HG02870 (cell line): Measurements from ENCODE around the gene U2SURP.

Experiments used
- ATAC-seq: cut with Tn5 transposase; IDR thresholded peaks from one replicate; pipeline ENCODE4 v1.9.1; 2021; ENCODE audit warnings: mild to moderate bottlenecking, moderate library complexity; ENCODE audit not compliant: unreplicated experiment

The U2SURP gene

DNA sequence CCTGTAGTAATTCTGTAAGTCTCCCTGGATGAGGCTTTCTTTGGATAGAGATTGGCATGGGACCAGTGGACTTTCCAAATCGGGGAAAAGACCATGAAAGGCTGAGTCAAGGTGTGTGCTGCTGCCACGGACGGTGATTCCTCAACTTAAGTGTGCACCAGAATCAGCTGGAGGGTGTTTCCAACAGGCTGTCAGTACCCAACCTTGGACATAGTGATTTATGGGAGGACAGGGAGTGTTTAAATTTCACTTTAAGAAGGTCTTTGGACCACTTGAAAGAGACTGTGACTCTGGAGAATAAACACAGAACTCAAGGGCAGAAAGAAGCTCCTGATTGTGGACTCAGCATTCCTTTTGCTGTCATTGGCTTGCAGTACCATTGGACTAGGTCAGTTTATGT is 97.8 kb downstream of the U2SURP start:
- no peak for ATAC-seq

DNA sequence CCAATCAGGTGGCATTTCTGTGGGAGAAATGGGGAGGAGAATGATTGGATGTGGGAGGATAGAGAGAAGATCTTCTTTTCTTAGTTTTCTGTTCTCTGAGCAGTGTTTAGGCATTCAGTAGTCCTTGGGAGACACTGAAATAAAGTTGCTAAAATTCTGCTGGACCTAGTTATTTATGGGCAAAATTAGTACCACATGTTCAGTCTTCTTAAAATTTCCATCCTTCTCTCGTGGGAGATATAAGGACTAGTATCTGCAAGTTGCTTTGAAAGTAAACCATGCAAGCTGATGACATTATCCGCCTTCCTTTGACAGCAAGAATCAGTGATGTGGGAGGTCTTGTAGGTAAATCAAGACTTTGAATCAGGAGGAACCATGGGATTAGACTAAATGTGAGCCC is 98.3 kb downstream of the U2SURP start:
- ATAC-seq, result no peak

DNA sequence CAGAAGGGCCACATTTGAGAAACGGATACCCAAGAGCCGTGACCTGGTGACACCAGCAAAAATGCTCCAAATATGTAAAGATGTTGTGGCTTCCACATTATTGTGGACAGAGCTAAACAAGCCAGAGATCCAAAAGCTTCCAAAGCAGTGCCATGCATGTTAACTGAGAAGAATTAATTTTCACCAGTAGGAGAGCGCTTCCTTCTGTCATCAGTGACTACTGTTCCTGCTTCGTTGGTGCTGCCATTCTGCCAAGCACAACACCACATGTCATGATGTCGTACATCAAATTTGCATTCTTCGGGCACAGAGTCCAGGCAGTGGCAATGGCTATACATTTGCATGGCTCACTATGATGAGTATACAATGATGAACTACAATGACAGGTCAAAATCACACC is 99.1 kb downstream of the U2SURP start:
- ATAC-seq, result no peak

DNA sequence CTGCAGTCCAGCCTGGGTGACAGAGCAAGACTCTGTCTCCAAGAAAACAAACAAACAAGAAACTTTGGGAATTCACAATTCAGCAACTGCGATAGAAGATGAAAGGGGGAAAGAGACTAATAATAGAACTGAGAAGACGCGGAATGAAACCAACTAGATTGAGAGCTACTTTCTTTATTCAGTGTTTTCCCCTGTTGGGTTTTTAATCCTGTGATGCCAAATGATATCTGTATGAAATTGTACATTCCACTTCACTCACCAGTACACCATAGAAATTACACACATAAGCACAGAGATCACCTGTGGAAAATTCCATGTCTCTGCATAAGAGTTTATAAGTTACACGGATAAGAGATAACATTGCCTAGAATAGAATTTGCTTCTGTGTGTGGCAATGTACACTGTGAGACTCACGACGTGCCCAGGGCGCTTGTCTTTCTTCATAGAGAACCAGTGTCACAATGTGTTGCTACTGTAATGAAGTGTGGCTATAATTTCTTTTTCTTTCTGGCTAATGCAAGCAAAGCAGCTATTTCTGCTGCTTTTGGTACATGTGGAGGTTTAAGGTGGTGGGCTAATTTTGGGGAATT is 100.5 kb downstream of the U2SURP start:
- ATAC-seq, result no peak

DNA sequence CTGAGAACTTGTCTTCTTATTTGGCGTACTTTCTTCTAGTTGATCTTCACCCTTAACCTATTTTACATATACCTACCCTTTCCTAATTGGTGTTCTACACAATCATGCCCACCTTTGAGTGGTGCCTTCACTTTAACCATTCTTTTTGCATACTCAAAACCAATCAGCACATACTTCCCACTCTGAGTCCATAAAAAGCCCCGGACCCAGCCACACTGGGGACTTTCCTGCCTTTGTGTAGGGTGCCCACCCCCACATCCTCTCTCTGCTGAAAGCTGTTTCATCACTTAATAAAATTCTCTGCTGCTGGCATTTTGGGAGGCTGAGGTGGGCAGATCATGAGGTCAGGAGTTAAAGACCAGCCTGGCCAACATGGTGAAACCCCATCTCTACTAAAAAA is 102.3 kb downstream of the U2SURP start:
- peak; percentile 69 for ATAC-seq

DNA sequence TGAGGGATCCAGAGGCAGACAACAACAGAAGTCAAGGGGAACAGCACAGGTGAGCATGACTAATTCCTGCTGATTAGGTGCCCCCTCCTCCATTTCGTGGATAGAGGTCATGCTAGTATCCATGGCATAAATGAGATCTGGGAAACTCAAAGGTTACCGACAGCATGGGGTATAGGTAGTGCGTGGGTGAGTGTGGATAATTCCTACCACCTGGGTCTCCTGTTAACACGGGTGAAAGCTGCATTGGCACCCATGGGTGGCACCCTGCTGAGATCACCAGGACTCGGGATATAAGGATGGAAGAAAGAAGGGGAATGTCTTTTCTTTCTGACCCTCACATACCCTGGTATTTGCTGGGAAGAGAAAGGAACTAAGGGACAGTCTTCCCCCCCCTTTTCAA is 103.8 kb downstream of the U2SURP start:
- no peak for ATAC-seq

DNA sequence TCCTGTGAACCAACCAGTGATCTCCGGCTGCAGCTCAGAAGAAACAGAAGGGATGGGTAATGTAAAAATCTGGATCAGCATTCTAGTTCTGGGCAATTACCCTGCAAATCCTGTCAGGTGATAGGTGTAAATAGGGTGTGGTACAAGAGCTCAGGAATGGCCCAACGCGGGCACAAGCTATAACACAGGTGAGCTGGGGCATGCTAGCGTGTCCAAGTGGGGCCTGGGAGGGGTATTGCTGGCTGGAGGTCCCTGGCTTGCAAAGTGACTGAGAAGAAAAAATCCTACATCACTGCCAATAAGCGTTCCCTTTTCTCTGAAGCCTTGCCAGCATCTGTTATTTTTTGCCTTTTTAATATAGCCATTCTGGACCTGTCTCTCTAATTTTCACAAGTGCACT is 108.5 kb downstream of the U2SURP start:
- no peak for ATAC-seq
